GM18517 (cell line): ENCODE data around the gene HIPK1.
"Not testable (repeated sequence)": the region's sequence is repeated elsewhere in the genome, so short reads cannot be mapped to it uniquely, and the experiment has no call there.

Experiments used
- ATAC-seq: cut with Tn5 transposase; IDR thresholded peaks from one replicate; pipeline ENCODE4 v1.9.1; 2021; ENCODE audit warnings: mild to moderate bottlenecking, moderate library complexity; ENCODE audit not compliant: unreplicated experiment

HIPK1 gene

GRCh38 chr1:114008993-114009392, 79.9 kb downstream of the HIPK1 start:
- no peak for ATAC-seq

- no peak for ATAC-seq
These were observed 80.3 kb downstream of the HIPK1 start for GRCh38 chr1:114009393-114009792.

GRCh38 chr1:114010433-114011184, 81.5 kb downstream of the HIPK1 start:
- ATAC-seq: no peak

GRCh38 chr1:114011796-114012195, 82.7 kb downstream of the HIPK1 start:
- ATAC-seq: no peak

GRCh38 chr1:114015075-114015474, 86.0 kb downstream of the HIPK1 start:
- no peak for ATAC-seq

GRCh38 chr1:114019724-114020123, 90.6 kb downstream of the HIPK1 start:
- ATAC-seq: not testable (repeated sequence)

- ATAC-seq: no peak
These were observed 92.6 kb downstream of the HIPK1 start for GRCh38 chr1:114021665-114022099.

GRCh38 chr1:114022877-114023276, 93.8 kb downstream of the HIPK1 start:
- ATAC-seq: no peak

GRCh38 chr1:114023377-114023776, 94.3 kb downstream of the HIPK1 start:
- ATAC-seq: no peak

GRCh38 chr1:114024049-114024448, 94.9 kb downstream of the HIPK1 start:
- no peak for ATAC-seq

GRCh38 chr1:114025609-114026401, 96.7 kb downstream of the HIPK1 start:
- ATAC-seq: no peak

GRCh38 chr1:114026797-114027196, 97.7 kb downstream of the HIPK1 start:
- ATAC-seq: no peak
